HT-29 (cell line): Measurements from ENCODE around the gene SLC39A13. TPM values are rescaled to one million over a fixed set of nuclear protein-coding genes. Genes with fewer than 3 reads are reported as not detected.

Experiments
- DNase-seq: peaks from one replicate; pipeline ENCODE4 v3.0.0-alpha.2; 2015; ENCODE audit warnings: low spot score
- total RNA-seq: library from RNA; depleted of rRNA; stranded (reverse); fragments of >200 nt; shearing (Covaris generic); gene quantifications from 2 replicates; pipeline ENCODE4 v1.2.3, GENCODE V29; 2014

The SLC39A13 gene
- total RNA-seq, 1 experiment from 2014 or later: 67.0 TPM

GRCh38 chr11:47384498-47384897 lies 23.9 kb upstream of the SLC39A13 start:
- no peak for DNase-seq

DNA sequence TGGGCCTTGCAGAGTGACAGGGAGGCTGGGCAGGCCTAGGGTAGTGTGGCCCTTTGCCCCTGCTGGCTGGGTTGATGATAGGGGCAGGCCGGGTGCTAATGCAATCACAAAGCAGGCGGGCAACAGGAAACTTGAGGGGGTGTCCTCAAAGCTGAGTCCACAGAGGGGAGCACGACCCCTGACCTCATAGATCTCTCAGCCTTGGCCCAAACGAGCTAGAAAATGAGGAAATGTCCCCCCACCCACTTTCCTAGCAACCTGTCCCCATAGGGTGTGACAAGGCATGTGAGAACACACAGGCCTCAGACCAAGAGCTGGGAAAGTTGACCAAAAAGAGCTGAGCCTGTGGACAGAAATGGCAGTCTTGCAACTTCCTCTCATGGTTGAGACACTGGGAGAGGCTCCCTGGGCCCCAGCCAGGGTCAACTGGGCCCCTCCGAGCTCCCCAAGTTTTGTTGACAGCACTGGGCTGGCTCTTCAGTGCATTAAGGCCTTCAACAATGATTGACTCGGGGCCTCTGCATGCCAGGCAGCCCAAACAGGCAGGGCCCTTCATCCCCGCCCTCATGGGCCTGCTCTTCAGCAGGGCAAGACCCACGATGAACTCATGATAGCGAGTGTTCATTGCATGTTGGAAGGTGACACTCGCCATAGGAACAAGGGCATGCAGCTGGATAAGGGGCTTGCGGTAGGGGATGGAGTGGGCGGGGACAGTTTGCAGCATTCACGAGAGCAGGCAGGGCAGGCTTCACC lies 20.3 kb upstream of the SLC39A13 start:
- no peak for DNase-seq

DNA sequence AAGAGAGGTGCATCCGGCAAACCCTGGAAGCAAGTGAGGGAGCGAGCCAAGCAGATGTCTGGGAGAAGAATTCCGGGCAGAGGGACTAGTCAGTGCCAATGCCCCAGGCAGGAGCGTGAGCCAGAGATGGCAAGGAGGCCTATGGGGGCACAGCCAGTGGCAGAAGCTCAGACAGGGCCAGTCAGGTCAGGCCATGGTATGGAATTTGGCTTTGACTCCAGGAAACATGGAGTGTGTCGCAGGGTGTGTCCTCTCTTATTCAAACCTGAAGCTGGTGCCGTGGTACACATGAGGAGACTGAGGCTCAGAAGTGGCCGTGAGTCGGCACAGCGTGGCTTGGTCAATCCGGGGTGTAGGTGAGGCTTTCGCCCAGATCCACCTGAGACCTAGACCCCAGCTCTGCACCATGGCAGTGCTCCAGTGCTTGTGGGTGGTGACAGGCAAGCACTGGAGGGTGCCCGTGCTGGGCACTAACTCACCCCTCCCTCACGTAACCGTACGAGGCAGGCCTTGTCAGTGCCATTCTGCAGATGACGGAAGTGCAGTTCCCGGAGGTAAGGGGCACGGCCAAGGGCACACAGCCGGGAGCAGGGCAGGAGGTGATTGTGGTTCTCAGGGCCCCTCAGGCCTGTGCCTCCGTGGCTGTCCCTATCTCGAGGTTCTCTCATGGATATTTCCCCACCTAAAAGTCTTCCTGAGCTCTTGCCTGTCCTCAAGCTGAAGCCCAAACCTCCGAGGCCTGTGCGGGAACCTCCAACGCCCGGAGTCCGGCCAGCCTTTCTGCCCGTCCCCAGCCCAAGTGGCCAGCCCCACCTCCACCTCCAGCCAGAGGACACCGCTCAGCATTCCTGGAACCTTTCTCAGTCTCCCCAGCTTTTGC lies 19.5 kb upstream of the SLC39A13 start:
- DNase-seq: no peak

DNA sequence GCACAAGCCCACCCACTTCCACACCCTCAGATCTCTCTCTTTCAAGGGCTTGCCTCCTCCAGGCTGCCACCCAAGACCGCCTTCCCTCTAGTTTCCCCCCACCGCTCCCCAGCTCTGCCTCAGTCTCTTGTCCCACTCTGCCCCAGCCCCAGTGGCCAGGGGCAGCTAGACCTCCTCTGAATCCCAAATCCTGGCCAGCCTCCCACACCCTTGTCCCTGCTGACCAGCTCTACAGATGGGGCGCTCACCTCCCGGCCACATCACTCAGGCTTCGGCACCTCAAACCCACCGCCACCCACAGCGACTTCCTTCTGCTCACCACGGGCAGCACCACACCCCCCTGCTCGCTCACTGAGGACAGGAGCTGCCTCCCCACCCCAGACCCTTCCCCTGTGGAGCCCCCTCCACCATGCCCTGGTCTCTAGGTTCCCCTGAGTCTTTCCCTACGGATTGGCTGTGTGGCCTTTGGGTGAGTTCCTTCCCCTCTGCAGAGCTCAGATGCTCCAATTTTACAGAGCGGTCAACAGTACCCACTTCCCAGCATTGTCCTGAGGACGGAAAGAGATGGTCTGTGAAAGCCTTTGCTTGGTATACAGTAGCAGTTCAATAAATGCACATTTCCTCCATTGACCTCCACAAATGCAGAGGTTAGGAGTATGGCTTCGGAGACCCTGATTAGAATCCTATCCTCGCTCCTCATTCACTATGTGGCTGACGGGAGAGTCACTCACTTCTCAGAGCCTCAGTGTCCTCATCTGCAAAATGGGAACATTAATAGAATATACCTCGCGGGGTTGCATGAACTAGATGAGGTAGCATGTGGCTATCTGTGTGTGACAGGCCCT lies 18.6 kb upstream of the SLC39A13 start:
- no peak for DNase-seq

- no peak for DNase-seq
These were observed 18.0 kb upstream of the SLC39A13 start for GRCh38 chr11:47390422-47390760.

- no peak for DNase-seq
These were observed 17.3 kb upstream of the SLC39A13 start for GRCh38 chr11:47391077-47391583.

DNA sequence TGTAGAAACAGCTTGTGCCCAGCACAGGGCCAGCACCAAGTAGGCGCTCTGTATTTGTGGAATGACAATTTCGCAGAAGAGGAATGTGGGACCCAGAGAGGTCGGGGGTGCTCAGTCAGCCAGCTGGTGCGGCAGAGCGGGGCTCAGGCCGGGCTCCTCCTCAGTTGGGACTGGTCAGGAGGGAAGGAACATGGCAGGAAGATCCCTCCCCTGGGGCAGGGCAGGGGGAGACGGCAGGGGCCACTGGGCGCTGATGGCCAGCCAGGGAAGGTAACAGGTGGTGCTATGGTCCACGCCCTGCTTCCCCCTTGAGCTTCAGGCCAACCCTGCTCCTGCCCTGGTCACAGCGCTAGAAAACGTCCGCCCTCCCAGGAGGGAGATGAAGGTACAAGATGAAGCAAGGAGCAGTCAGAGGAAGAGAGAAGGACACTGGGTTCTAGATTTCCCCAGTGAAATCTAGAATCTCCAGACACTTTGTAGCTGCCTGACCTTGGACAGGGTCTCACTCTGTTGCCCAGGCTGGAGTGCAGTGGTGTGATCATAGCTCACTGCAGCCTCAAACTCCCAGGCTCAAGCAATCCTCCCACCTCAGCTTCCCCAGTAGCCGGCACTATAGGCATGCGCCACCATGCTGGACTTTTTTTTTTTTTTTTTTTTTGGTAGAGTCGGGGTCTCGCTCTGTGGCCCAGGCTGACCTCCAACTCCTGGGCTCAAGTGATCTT lies 16.5 kb upstream of the SLC39A13 start:
- DNase-seq: no peak

- no peak for DNase-seq
These were observed 15.7 kb upstream of the SLC39A13 start for GRCh38 chr11:47392546-47393162.

- DNase-seq: no peak
These were observed 15.0 kb upstream of the SLC39A13 start for GRCh38 chr11:47393163-47394049.

GRCh38 chr11:47394050-47394321 lies 14.4 kb upstream of the SLC39A13 start:
- no peak for DNase-seq

DNA sequence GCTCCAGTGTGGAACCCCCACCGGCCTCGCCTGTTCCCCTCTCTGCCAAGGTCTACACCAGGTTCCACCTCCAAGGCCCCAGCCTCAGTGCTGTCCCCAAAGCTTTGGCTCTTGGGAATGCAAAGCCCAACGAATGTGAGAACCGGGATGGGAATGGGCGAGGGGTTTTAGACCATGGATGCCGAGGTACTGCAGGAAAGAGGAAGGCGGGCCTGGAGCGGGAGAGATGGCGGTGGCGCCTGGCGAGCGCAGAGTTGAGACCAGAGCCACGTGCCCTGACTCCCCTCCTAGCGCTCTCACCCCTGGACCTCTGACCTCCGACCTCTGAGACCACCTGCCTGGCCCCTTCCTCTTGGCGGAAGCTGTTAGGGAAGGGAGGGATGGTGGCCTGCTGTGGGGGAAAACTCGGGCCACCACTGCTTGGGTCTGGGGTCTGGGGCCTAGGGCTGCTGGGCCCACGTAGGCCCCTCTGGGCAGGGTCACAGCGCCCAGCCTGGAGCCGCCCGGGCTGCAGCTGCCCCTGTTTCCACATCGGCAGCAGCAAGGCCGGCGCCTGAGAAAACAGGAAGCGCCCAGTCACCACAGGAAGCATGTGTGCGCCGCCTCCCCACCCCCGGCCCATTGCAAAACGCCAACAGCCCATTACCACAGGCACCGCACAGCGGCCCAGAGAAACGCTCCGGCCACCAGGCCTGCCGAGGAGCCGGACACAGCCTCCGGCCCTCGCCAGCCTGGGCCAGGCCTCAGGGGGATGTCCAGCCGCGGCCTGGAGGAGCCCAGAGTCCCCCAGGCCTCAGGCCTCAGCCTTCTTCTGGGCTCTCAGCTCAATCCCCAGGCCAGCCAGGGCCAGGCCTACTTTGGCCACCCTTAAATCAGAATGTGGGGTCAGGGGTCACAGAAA lies 13.8 kb upstream of the SLC39A13 start:
- no peak for DNase-seq

DNA sequence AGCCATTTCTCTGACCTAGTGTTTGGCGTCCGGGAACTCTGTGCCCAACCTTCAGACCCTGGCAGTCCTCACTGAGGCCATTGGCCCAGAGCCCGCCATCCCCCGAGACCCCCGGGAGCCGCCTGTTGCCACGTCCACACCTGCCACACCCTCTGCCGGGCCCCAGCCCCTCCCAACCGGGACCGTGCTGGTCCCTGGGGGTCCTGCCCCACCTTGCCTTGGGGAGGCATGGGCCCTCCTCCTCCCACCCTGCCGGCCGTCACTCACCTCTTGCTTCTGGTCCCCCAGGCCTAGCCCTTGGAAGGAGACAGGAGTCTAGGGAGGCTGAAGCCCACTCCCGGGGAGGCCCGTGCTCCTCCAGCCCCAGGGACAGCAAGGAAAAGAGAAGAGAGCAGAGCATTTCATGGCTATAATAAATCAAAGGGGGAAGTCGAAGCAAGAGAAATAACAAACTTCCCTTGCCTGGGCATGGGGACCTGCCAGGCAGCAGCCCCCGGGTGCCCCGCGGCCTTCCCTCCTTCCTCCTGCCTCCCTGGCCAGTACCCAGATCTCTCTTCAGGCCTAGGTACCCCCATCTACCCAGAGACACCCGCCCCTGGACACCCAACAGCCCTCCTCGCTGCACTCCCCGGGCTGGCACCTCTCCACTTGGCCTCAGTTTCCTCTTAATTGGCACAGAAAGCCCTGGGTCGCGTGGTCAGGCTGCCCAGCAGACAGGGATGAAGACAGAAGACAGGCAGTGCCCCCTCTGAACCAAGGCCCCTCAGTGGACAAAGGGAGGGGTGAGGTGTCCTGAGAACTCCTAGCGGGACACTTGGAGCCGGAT lies 13.0 kb upstream of the SLC39A13 start:
- DNase-seq: no peak

- DNase-seq: no peak
These were observed 12.4 kb upstream of the SLC39A13 start for GRCh38 chr11:47396049-47396320.

DNA sequence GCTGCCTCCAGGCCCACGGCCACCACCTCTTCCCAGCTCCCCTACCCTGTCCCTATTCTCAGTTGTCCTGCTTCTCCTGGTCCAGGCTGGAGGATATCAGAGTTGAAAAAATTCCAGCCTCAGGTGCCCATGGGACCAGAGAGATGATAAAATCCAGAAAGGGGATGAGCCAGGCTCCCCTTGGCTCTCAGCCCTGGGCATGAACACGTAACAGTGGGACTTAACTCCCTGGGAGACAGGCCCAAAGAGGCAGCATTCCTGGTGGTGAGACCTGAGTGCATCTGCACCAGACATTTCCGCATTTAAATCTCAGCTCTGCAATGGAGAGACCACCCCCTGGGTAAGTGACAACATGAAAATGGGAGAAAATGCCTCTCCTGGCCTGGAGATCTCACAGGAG lies 10.4 kb upstream of the SLC39A13 start:
- DNase-seq: no peak

DNA sequence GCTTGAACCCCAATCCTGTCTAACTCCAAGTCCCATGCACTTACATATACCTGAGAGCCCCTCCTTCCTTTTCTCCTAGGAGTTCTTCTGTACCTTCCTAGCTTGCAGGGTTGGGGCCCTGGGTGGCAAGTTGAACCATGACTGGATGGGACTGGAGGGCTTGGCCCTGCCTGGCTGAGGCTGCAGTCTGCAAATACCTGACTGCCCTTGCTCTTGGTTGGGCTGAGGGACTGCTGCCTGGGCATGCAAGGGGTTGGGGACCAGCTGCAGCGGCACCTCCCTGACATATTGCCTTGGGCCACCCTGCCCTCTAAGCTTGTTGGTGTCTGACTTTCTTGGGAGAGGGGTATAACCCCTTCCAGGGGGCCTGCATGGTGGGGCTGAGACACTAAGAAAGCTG lies 9.8 kb upstream of the SLC39A13 start:
- DNase-seq: no peak

DNA sequence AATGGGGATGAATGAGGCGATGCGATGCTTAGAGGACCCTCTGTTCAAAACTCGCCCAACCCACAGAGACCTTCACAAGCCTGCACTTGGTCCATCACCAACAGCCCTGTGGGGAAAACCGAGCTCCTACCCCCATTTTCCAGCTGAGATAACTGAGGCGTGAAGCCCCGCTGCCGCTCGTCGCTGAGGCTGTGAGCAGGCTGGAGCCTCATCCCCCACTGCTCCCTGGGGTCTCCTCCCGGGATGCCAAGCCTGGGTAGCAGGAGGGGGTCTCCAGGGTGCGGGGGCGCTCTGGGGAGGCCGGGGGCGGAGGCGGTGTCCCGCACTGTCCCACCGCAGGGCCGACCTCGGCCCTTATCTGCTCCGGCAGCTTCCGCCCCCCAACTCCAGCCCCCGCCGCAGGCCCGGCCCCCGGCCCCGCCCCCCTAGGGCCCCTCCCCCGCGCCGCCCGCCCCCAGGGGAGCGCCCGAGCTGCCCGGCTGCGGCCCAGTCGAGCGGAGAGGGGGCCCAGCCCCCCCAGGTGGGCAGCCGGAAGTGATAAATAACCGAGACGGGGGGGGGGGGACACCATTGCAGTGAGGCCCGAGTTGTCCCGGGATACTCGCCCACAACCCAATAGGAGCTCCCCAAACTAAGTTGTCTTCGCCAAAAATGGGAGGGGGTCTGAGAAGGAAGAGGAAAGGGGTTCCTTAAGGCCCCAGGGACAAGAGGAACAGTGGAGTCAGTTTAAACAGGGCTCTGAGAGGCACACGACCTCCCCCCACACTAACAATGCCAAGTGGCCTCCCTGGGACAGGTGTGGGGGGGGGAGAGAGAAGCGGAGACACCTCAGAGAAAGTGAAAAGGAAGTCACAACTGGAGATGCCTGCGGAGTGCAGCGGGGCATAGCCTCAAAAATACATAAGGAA lies 8.3 kb upstream of the SLC39A13 start:
- DNase-seq: no peak

GRCh38 chr11:47400768-47401279 lies 7.6 kb upstream of the SLC39A13 start:
- no peak for DNase-seq
